HG02852 (cell line): ENCODE results near the gene ZNF440.
"Not testable (repeated sequence)": the region's sequence is repeated elsewhere in the genome, so short reads cannot be mapped to it uniquely, and the experiment has no call there.

ENCODE experiments used
- ATAC-seq: cut with Tn5 transposase; IDR thresholded peaks from one replicate; pipeline ENCODE4 v1.9.1; 2021; ENCODE audit warnings: mild to moderate bottlenecking, moderate library complexity; ENCODE audit not compliant: unreplicated experiment

Gene ZNF440

GRCh38 chr19:11814029-11814699 lies at the start of gene ZNF440:
ZNF440 (plus strand) TSS chr19:11814273; CDS start chr19:11814448, 175 bp downstream.
- peak; percentile 99 for ATAC-seq

- peak; percentile 93 for ATAC-seq
Observed at GRCh38 chr19:11766597-11767591, 47.2 kb upstream of the ZNF440 start, which contains the start of gene ZNF441. ZNF441 (plus strand) TSS chr19:11767000; CDS start chr19:11767194, 194 bp downstream.

GRCh38 chr19:11767633-11768133 lies 46.4 kb upstream of the ZNF440 start:
- ATAC-seq, result no peak

- no peak for ATAC-seq
Observed at GRCh38 chr19:11769995-11770394, 44.1 kb upstream of the ZNF440 start.

GRCh38 chr19:11771520-11771919 lies 42.6 kb upstream of the ZNF440 start:
- ATAC-seq, result not testable (repeated sequence)

GRCh38 chr19:11776669-11777068 lies 37.4 kb upstream of the ZNF440 start:
- not testable (repeated sequence) for ATAC-seq

- ATAC-seq, result no peak
Observed at GRCh38 chr19:11780431-11781020, 33.5 kb upstream of the ZNF440 start.

- no peak for ATAC-seq
Observed at GRCh38 chr19:11781295-11782057, 32.6 kb upstream of the ZNF440 start.

- ATAC-seq, result no peak
Observed at GRCh38 chr19:11783767-11784166, 30.3 kb upstream of the ZNF440 start.

- ATAC-seq, result no peak
Observed at GRCh38 chr19:11784356-11784755, 29.7 kb upstream of the ZNF440 start.

GRCh38 chr19:11787536-11787935 lies 26.5 kb upstream of the ZNF440 start:
- no peak for ATAC-seq

GRCh38 chr19:11792942-11793341 lies 21.1 kb upstream of the ZNF440 start:
- ATAC-seq, result no peak

- peak; percentile 51 for ATAC-seq
Observed at GRCh38 chr19:11797491-11797890, 16.6 kb upstream of the ZNF440 start.

GRCh38 chr19:11798391-11799330 lies 15.4 kb upstream of the ZNF440 start, which contains the start of gene ZNF491:
ZNF491 (plus strand) TSS chr19:11798523; CDS start chr19:11805954, 7,431 bp downstream.
- peak; percentile 97 for ATAC-seq

- ATAC-seq, result no peak
Observed at GRCh38 chr19:11806354-11807098, 7.5 kb upstream of the ZNF440 start.

- no peak for ATAC-seq
Observed at GRCh38 chr19:11807099-11807380, 7.0 kb upstream of the ZNF440 start.

GRCh38 chr19:11813703-11814028 lies 407 bp upstream of the ZNF440 start:
- ATAC-seq, result peak; percentile 38

GRCh38 chr19:11814700-11815035 lies 595 bp downstream of the ZNF440 start:
- ATAC-seq, result no peak
